Stimulated activated CD4-positive, alpha-beta T cell treated with anti-CD3 and anti-CD28 coated beads, Interleukin-12 subunit alpha, Interleukin-12 subunit beta, amount 100 ng/mL, for 24 hours (primary cell): Measurements from ENCODE around the gene OGDH.
A peak's percentile ranks its signal among the peaks of the same experiment; 100 is the strongest.
"Not testable (repeated sequence)": the region's sequence is repeated elsewhere in the genome, so short reads cannot be mapped to it uniquely, and the experiment has no call there.

Experiments
- DNase-seq, 2 experiments: peaks; one replicate each; pipeline ENCODE4 v3.0.0-alpha.2; 2020; ENCODE audit warnings: low read depth in 2 of 2

The OGDH gene

DNA sequence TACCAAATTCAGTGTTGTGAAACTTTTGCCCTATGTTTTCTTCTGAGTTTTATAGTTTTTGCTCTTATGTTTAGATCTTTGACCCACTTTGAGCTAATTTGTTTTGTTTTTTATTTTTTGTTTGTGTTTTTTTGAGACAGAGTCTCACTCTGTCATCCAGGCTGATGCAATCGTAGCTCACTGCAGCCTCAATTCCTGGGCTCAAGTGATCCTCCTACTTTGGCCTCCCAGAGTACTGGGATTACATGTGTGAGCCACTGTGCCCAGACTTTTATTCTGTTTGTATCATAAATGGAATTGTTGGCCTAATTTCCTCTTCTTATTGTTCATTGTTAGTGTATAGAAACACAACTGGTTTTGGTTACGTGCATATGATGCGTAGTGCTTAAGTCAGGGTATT lies 99.0 kb downstream of the OGDH start:
- DNase-seq = no peak

- no peak for DNase-seq
Measured at GRCh38 chr7:44706788-44707557, 100.5 kb downstream of the OGDH start.

GRCh38 chr7:44707558-44708230 lies 101.3 kb downstream of the OGDH start:
- no peak for DNase-seq

GRCh38 chr7:44709011-44709915 lies 102.8 kb downstream of the OGDH start:
- DNase-seq = no peak

DNA sequence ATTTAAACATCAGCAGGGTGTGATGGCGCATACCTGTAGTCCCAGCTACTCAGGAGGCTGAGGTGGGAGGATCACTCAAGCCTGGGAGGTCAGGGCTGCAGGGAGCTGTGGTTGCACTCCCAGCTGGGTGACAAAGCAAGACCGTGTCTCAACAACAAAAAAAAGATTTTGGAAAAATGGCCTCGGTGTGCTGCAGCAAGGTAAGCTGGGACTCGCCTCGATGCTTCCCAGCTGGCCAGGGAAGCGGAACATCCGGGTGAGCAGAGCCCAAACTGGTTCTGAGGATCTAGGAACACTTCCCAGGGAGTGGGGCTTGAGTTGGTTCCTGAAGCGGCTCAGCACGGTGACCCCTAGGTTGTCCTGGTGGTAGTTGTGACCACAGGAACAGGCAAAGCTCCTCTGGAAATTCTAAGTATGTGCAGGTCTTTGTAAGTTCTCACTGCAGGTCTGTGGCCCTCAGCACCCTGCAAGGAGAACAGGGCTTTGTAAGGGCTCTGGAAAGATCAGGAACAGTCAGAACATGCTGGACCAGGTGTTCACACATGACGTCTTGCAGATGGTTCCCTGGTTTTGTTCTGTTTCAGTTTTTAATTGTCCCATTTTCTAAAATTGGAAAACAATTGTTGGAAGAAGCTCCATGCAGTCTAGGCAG lies 103.6 kb downstream of the OGDH start:
- no peak for DNase-seq

GRCh38 chr7:44711528-44711927 lies 105.1 kb downstream of the OGDH start:
- no peak for DNase-seq

DNA sequence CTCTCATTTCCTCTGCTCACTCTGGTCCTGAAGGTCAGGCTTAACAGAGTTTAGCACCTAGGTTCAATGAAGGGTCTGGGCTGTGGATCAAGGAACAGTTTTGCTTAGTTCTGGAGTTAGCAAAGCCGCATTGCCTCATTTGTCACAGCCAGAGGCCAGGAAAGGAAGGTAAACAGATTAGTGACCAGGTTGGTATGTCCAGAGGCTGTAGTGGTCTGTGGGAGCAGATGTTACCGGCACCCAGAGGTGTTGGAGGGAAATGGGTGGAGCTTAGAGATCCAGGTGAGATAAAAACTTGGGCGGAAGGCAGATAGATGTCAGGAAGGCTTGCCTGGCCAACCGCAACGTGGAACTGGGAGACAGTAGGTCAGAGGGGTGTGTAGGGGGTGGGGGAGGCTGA lies 105.6 kb downstream of the OGDH start:
- DNase-seq = no peak

- no peak for DNase-seq
Measured at GRCh38 chr7:44713141-44713540, 106.7 kb downstream of the OGDH start.

- DNase-seq = no peak
Measured at GRCh38 chr7:44713680-44714335, 107.4 kb downstream of the OGDH start.

- no peak for DNase-seq
Measured at GRCh38 chr7:44716205-44716604, 109.8 kb downstream of the OGDH start.

GRCh38 chr7:44720301-44720700 lies 113.9 kb downstream of the OGDH start:
- DNase-seq = no peak

GRCh38 chr7:44724276-44724675 lies 117.8 kb downstream of the OGDH start:
- no peak for DNase-seq

DNA sequence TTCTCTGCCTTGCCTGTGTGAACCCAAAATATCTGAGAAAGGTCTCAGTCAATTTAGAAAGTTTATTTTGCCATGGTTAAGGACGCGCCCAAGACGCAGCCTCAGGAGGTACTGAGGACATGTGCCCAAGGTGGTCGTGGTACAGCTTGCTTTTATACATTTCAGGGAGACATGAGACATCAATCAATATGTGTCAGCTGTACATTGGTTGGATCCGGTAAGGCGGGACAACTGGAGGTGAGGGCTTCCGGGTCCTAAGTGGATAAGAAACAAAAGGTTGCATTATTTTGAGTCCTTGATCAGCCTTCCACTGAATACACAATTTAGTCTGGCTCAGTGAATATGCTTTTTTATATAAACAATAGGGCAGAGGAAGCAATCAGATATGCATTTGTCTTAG lies 119.8 kb downstream of the OGDH start:
- not testable (repeated sequence) for DNase-seq

GRCh38 chr7:44727158-44727936 lies 120.9 kb downstream of the OGDH start:
- no peak for DNase-seq

DNA sequence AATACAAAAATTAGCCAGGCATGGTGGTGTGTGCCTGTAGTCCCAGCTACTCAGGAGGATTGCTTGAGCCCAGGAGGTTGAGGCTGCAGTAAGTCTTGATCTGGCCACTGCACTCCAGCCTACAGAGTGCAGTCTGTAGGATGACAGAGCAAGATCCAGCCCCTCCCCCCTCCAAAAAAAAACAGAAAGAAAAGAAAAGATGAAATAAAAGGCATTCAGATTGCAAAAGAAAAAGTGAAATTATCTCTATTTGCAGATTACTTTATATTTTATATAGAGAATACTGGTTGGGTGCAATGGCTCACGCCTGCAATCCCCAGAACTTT lies 121.5 kb downstream of the OGDH start:
- DNase-seq = no peak

- no peak for DNase-seq
Measured at GRCh38 chr7:44729949-44730590, 123.6 kb downstream of the OGDH start.

- DNase-seq = not testable (repeated sequence)
Measured at GRCh38 chr7:44732971-44733370, 126.5 kb downstream of the OGDH start.

- DNase-seq = no peak
Measured at GRCh38 chr7:44733708-44734481, 127.5 kb downstream of the OGDH start.

DNA sequence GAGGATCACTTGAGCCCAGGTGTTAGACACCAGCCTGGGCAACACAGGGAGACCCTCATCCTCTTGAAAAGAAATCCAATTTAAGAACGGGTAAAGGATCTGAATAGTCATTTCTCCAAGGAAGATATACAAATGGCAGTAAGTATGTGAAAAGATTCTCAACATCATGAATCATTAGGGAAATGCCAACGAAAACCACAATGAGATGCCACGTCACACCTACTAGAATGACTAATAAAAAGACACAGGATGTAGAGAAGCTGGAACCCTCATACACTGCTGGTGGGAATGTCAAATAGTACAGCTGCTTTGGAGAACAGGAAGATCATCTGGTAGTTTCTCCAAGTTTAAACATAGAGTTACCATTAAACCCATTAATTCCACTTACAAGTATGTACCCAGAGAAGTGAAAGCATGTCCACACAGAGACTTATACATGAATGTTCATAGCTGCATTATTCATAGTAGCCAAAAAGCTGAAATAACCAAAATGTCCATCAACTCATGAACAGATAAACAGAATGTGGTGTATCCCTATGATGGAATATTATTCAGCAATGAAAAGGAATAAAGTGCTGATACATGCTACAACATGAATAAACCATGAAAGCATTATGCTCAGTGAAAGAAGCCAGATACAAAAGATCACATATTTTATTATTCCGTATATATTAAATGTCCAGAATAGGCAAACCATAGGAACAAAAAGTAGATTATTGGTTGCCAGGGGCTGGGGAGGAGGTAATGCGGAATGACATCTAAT lies 129.2 kb downstream of the OGDH start:
- peak in 1 of 2 experiments; percentile 19 for DNase-seq
